Colonic mucosa (tissue), 4 donors: Measurements from ENCODE around the gene CFAP46. TPM values are rescaled to one million over a fixed set of nuclear protein-coding genes. Genes with fewer than 3 reads are reported as not detected.
"Not testable (repeated sequence)": the region's sequence is repeated elsewhere in the genome, so short reads cannot be mapped to it uniquely, and the experiment has no call there.

Source experiments
- DNase-seq: peaks from one replicate; pipeline ENCODE4 v3.0.0-alpha.2; 2020
- H3K27ac ChIP-seq: fragments of 200-600 bp; one replicate; pipeline ENCODE4 v1.8.0; 2021
- H3K27me3 ChIP-seq: fragments of 200-600 bp; one replicate; pipeline ENCODE4 v1.8.0; 2021
- H3K36me3 ChIP-seq: fragments of 200-600 bp; one replicate; pipeline ENCODE4 v1.8.0; 2021
- H3K4me1 ChIP-seq: fragments of 200-600 bp; one replicate; pipeline ENCODE4 v1.8.0; 2021; ENCODE audit warnings: mild to moderate bottlenecking
- H3K4me3 ChIP-seq: fragments of 200-600 bp; one replicate; pipeline ENCODE4 v1.8.0; 2021
- H3K9ac ChIP-seq, 2 donors: one replicate each; pipeline ENCODE4 v1.7.0; 2013; ENCODE audit warnings: control low read depth in 2 of 2, low read depth in 2 of 2, low read length in 2 of 2
- H3K9me3 ChIP-seq: fragments of 200-600 bp; one replicate; pipeline ENCODE4 v1.8.0; 2021
- intact Hi-C: fragments of 100-400 bp; cut with DNase I; formaldehyde crosslinking; loops from one replicate; pipeline ENCODE4 v1.14.1; 2022
- total RNA-seq, 2 donors: library from RNA; stranded (reverse); fragmentation: NEBNext Ultra II Directional in 1 of 2; extraction: Animal tissue kit (Norgen Biotek cat#: 25700) in 1 of 2; gene quantifications; one replicate each; pipeline ENCODE4 v1.2.1, GENCODE V29; 2021
- TF ChIP-seq, protein P1 (sequence below): fragments of 200-600 bp; IDR thresholded peaks from one replicate; pipeline ENCODE4 v1.8.0; 2022; ENCODE audit warnings: antibody characterized with exemption, mild to moderate bottlenecking
- donor health status: healthy.
- donor health status: DM: no; HTN: no; CAD: no.
- donor health status: DM: no; HTN: no; CAD: no.

CFAP46 gene
- total RNA-seq, 2 donors from 2014 or later, result 0.13 TPM; not detected in 1

DNA sequence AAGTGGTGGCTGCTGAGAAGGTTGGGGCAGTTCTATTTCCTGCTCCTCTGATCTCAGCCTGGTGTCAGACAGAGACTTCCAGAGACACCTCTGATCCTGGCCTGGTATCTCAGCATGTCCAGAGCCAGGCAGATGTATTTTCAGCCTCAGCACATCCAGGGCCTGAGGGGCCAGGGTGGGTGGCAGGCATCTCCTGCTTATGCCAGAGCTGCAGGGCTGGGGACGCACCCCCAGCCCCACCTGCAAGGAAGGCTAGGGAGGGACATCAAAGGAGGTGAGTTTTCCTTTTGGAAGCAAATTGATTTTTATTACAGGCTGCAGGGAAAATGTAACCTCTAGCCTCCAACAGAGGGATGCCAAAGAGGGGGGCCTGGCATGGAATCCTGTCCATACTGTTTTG, 36.7 kb downstream of the CFAP46 start:
- intact Hi-C loops, result no loop called here
- Histone ChIP-seq H3K4me3 (no peak overlapping the region), H3K27me3 (no peaks in the 10 kb centered on the region), H3K9ac (no peak overlapping the region), H3K4me1 (no peaks in the 10 kb centered on the region), H3K9me3 (no peaks in the 10 kb centered on the region), H3K27ac (no peak overlapping the region), H3K36me3 (no peaks in the 10 kb centered on the region)
- TF ChIP-seq, protein P1, sequence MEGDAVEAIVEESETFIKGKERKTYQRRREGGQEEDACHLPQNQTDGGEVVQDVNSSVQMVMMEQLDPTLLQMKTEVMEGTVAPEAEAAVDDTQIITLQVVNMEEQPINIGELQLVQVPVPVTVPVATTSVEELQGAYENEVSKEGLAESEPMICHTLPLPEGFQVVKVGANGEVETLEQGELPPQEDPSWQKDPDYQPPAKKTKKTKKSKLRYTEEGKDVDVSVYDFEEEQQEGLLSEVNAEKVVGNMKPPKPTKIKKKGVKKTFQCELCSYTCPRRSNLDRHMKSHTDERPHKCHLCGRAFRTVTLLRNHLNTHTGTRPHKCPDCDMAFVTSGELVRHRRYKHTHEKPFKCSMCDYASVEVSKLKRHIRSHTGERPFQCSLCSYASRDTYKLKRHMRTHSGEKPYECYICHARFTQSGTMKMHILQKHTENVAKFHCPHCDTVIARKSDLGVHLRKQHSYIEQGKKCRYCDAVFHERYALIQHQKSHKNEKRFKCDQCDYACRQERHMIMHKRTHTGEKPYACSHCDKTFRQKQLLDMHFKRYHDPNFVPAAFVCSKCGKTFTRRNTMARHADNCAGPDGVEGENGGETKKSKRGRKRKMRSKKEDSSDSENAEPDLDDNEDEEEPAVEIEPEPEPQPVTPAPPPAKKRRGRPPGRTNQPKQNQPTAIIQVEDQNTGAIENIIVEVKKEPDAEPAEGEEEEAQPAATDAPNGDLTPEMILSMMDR, result no peak
- no peak for DNase-seq

DNA sequence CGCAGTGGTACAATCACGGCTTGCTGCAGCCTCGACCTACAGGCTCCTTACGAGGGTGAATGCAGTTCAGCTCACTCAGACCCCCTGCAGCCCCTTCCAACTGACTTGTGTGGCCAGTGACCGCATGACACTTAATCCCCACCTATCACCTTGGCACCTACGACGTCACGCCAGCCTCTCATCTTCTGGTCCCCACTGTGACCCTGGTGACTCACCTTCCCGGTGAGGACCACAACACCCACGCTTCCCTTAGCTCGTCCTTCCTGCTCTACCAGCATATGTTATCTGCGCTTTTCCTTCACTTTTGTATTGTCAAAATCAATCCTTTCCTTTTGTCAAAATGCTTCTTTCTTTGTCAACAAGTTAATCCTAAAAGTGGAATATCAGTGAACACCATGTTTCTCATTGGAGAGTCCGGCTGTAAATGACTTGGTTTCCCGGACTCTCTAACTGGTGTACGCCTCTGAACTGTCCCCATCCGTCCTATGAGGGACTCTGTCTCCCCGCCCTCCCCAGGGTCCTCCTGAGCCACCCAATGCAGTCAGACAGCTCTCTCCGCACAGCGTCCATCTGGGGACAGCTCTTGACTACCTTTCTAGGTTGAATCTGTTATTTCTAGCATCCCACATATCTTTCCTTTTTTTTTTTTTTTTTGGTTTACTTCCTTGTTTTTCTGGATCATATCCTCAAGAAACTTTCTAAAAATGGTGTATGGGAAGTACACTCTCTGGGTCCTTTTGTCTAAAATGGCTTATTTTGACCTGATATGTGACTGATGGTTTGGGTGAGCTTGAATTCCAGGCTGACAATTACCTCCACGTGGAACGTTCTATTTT, 37.3 kb downstream of the CFAP46 start:
- H3K4me1 ChIP-seq, result no peaks in the 10 kb centered on the region
- H3K9ac ChIP-seq, result no peak overlapping the region
- H3K27me3 ChIP-seq, result no peaks in the 10 kb centered on the region
- no peak overlapping the region for H3K27ac ChIP-seq
- no peaks in the 10 kb centered on the region for H3K36me3 ChIP-seq
- DNase-seq, result no peak
- intact Hi-C loops, result no loop called here
- TF ChIP-seq, protein P1, result no peak
- no peak overlapping the region for H3K4me3 ChIP-seq
- H3K9me3 ChIP-seq, result no peaks in the 10 kb centered on the region

DNA sequence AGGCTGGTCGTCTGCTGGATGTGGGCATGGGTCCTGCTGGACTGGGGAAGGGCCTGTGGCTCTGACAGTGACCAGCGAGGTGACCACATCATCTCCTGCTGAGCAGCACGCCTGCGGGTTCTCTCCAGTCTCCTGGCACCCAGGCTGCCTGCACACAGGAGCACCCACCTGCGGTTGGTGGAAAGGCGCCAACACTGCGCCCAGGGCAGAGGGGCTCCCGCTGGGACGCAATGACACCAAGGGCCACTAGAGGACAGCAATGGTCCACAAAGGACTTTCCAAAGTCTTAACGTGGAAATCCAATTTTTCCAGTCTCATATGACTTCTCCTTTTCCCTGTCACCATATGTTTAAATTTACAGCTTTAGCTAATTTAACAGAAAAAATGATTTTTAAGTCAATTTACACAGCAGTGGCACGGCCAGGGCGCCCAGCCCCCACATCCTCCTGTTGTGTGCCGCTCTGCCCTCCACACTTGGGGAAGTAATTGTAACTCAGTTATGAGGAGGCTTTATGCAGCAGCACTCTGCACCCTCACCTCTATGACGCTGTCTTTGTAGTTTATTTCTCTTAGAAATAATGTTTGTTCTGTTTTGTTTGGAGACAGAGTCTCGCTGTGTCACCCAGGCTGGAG, 38.1 kb downstream of the CFAP46 start:
- Histone ChIP-seq H3K9me3 (no peaks in the 10 kb centered on the region), H3K36me3 (no peaks in the 10 kb centered on the region), H3K4me3 (no peak overlapping the region), H3K27ac (no peak overlapping the region), H3K9ac (no peak overlapping the region), H3K4me1 (no peaks in the 10 kb centered on the region), H3K27me3 (no peaks in the 10 kb centered on the region)
- TF ChIP-seq, protein P1, result peak; percentile 78
- intact Hi-C loops, result no loop called here
- no peak for DNase-seq

DNA sequence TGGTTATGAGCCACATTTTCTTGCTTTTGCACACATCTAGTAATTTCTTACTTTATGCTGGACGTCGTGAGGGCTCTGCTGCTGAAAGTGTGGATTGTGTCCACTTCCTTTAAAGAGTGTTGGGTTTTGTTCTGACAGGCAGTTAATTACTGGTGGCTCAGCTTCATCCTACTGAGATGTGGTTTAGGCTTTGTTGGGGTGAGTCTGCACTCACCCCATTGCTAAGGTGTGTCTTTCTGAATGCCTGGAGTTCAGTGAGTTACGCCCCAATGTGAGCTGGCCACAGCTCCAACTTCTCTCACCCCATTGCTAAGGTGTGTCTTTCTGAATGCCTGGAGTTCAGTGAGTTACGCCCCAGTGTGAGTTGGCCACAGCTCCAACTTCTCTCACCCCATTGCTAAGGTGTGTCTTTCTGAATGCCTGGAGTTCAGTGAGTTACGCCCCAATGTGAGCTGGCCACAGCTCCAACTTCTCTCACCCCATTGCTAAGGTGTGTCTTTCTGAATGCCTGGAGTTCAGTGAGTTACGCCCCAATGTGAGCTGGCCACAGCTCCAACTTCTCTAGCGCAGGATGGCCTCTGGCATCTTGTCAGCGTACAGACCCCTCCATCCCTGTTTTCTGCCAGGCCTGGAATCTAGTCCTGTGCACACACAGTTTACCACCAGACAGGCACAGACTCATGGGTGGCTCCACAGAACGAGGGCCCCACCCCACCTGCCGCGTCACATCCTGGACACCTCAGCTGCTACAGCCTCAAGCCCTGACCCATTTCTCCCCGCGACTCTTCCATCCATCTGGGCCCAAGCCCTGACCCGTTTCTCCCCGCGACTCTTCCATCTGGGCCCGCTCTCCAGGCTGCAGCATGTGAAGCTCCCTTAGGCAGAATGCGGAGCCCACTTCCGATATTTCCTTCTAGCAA, 39.5 kb downstream of the CFAP46 start:
- H3K9ac ChIP-seq, DNase-seq, H3K27ac ChIP-seq: not testable (repeated sequence)

GRCh38 chr10:132901351-132901750, 41.0 kb downstream of the CFAP46 start:
- Histone ChIP-seq H3K27me3 (no peaks in the 10 kb centered on the region), H3K36me3 (no peaks in the 10 kb centered on the region), H3K9ac (no peak overlapping the region), H3K4me3 (no peak overlapping the region), H3K9me3 (no peaks in the 10 kb centered on the region), H3K4me1 (no peaks in the 10 kb centered on the region), H3K27ac (no peak overlapping the region)
- TF ChIP-seq, protein P1, result no peak
- intact Hi-C loops, result no loop called here
- no peak for DNase-seq

More for the DNA sequence above, 39.5 kb downstream of the CFAP46 start:
- H3K4me1 ChIP-seq, intact Hi-C loops, H3K36me3 ChIP-seq, H3K9me3 ChIP-seq, H3K27me3 ChIP-seq, H3K4me3 ChIP-seq: not testable (repeated sequence)
